H1 (cell line): Measurements from ENCODE around the gene UROS. TPM values are rescaled to one million over a fixed set of nuclear protein-coding genes. Genes with fewer than 3 reads are reported as not detected.

Source experiments
- CTCF ChIA-PET: fragments of 300-600 bp; sonication (Branson Sonifier 250); formaldehyde crosslinking; loops from one replicate; lab custom pipeline; 2021; ENCODE audit not compliant: partially characterized antibody; lab: Charles Lee
- POLR2A ChIA-PET: fragments of 300-600 bp; sonication (Branson Sonifier 250); formaldehyde crosslinking; loops from one replicate; lab custom pipeline; 2021; ENCODE audit warnings: inconsistent platforms; ENCODE audit not compliant: partially characterized antibody; lab: Charles Lee
- DNase-seq, 2 experiments: peaks; one replicate each; pipeline versions ENCODE4 v3.0.0 to v3.0.0-alpha.2; 2010 to 2022; ENCODE audit warnings: low spot score in 2 of 2, low read depth in 1 of 2, mixed read lengths in 1 of 2
- FAIRE-seq: peaks from 2 replicates; lab custom pipeline; 2011; peaks lifted over from hg19 to GRCh38; lab: Jason Lieb, UNC
- H2AFZ ChIP-seq: 2 replicates; pipeline ENCODE4 v1.8.1; 2012; ENCODE audit warnings: low read length, inconsistent platforms
- H2AK5ac ChIP-seq: 2 replicates; pipeline ENCODE4 v1.6.1; 2013; ENCODE audit warnings: low read depth, low read length
- H2BK120ac ChIP-seq: replicated peaks from 2 replicates; pipeline ENCODE3; 2013; ENCODE audit warnings: low read depth, low read length, inconsistent platforms
- H2BK12ac ChIP-seq: 2 replicates; pipeline ENCODE4 v1.6.1; 2013; ENCODE audit warnings: low read depth, low read length
- H2BK15ac ChIP-seq: 2 replicates; pipeline ENCODE4 v1.6.1; 2013; ENCODE audit warnings: low read length
- H2BK20ac ChIP-seq: 2 replicates; pipeline ENCODE4 v1.6.1; 2013; ENCODE audit warnings: low read length
- H2BK5ac ChIP-seq: 2 replicates; pipeline ENCODE4 v1.6.1; 2013; ENCODE audit warnings: low read depth, low read length
- H3K14ac ChIP-seq: 2 replicates; pipeline ENCODE4 v1.6.1; 2013; ENCODE audit warnings: inconsistent platforms; ENCODE audit not compliant: insufficient read length
- H3K18ac ChIP-seq: 2 replicates; pipeline ENCODE4 v1.6.1; 2013; ENCODE audit warnings: low read length; ENCODE audit errors: extremely low read depth
- H3K23ac ChIP-seq: 2 replicates; pipeline ENCODE4 v1.6.1; 2013; ENCODE audit warnings: inconsistent platforms; ENCODE audit not compliant: insufficient read length
- H3K23me2 ChIP-seq: 2 replicates; pipeline ENCODE4 v1.6.1; 2013; ENCODE audit warnings: low read depth, low read length
- H3K27ac ChIP-seq: 2 replicates; pipeline ENCODE4 v1.6.1; 2011; ENCODE audit warnings: low read depth, low read length, inconsistent platforms
- H3K27me3 ChIP-seq, 4 experiments: replicated peaks in 1 of 4; 1 replicate in 1 of 4; 2 replicates in 3 of 4; pipeline versions ENCODE4 v1.6.1 to v1.8.1; 2011 to 2013; ENCODE audit warnings: low read length in 3 of 4, mild to moderate bottlenecking in 3 of 4, inconsistent platforms in 2 of 4, mixed read lengths in 2 of 4, moderate library complexity in 1 of 4; ENCODE audit not compliant: control insufficient read depth in 3 of 4, insufficient read depth in 3 of 4; ENCODE audit errors: extremely low read depth in 1 of 4
- H3K36me3 ChIP-seq, 4 experiments: 2 replicates each; pipeline versions ENCODE4 v1.6.1 to v1.8.1; 2011 to 2013; ENCODE audit warnings: mild to moderate bottlenecking in 4 of 4, low read length in 3 of 4, moderate library complexity in 2 of 4, control low read depth in 1 of 4, inconsistent platforms in 1 of 4; ENCODE audit not compliant: insufficient read depth in 4 of 4, control insufficient read depth in 2 of 4
- H3K4ac ChIP-seq: replicated peaks from 2 replicates; pipeline ENCODE3; 2013; ENCODE audit warnings: low read length, low read depth, mixed read lengths, inconsistent platforms; ENCODE audit not compliant: insufficient read length
- H3K4me1 ChIP-seq, 4 experiments: replicated peaks in 1 of 4; 1 replicate in 1 of 4; 2 replicates in 3 of 4; pipeline versions ENCODE4 v1.6.1 to v1.8.1; 2011 to 2013; ENCODE audit warnings: low read length in 3 of 4, inconsistent platforms in 2 of 4, mixed read lengths in 1 of 4; ENCODE audit not compliant: insufficient read depth in 4 of 4, control insufficient read depth in 3 of 4
- H3K4me2 ChIP-seq, 2 experiments: 2 replicates each; pipeline versions ENCODE4 v1.6.1 to v1.8.1; 2011 to 2013; ENCODE audit warnings: low read depth in 2 of 2, low read length in 2 of 2, control low read depth in 1 of 2, inconsistent platforms in 1 of 2, mild to moderate bottlenecking in 1 of 2; ENCODE audit not compliant: insufficient read depth in 1 of 2
- H3K4me3 ChIP-seq, 4 experiments: fragments of 200-600, 300-600 bp in 1 of 4; sonication (generic), shearing (Covaris generic), sonication (Bioruptor Twin) in 1 of 4; 2 replicates each; pipeline versions ENCODE4 v1.5.1 to v1.8.1; 2011 to 2016; ENCODE audit warnings: low read length in 4 of 4, low read depth in 3 of 4, control low read depth in 2 of 4, inconsistent platforms in 2 of 4, mild to moderate bottlenecking in 2 of 4, mixed read lengths in 1 of 4, moderate library complexity in 1 of 4; ENCODE audit not compliant: insufficient read depth in 2 of 4; ENCODE audit errors: extremely low read depth in 1 of 4
- H3K56ac ChIP-seq: replicated peaks from 2 replicates; pipeline ENCODE3; 2013; ENCODE audit warnings: low read depth, mild to moderate bottlenecking, mixed read lengths, low read length, inconsistent platforms; ENCODE audit not compliant: insufficient read length
- H3K79me1 ChIP-seq: 2 replicates; pipeline ENCODE4 v1.6.1; 2013; ENCODE audit warnings: low read depth, low read length, control low read depth
- H3K79me2 ChIP-seq, 2 experiments: 2 replicates each; pipeline versions ENCODE4 v1.6.1 to v1.8.1; 2012 to 2013; ENCODE audit warnings: low read length in 2 of 2, mild to moderate bottlenecking in 2 of 2, inconsistent platforms in 1 of 2; ENCODE audit not compliant: insufficient read depth in 2 of 2, control insufficient read depth in 1 of 2
- H3K9ac ChIP-seq, 4 experiments: replicated peaks in 1 of 4; 1 replicate in 1 of 4; 2 replicates in 3 of 4; pipeline versions ENCODE4 v1.6.1 to v1.8.1; 2011 to 2013; ENCODE audit warnings: low read depth in 3 of 4, low read length in 3 of 4, control low read depth in 2 of 4, mild to moderate bottlenecking in 2 of 4, moderate library complexity in 2 of 4, inconsistent platforms in 1 of 4; ENCODE audit errors: extremely low read depth in 1 of 4
- H3K9me3 ChIP-seq, 2 experiments: 2 replicates each; pipeline versions ENCODE4 v1.6.1 to v1.8.1; 2012 to 2013; ENCODE audit warnings: mild to moderate bottlenecking in 2 of 2, moderate library complexity in 2 of 2, control low read depth in 1 of 2, inconsistent platforms in 1 of 2, low read depth in 1 of 2, low read length in 1 of 2, mixed read lengths in 1 of 2; ENCODE audit not compliant: insufficient read depth in 2 of 2
- H4K20me1 ChIP-seq, 2 experiments: replicated peaks in 1 of 2; 2 replicates each; pipeline versions ENCODE3 to v1.8.1; 2011 to 2013; ENCODE audit warnings: inconsistent platforms in 2 of 2, low read length in 2 of 2, mild to moderate bottlenecking in 1 of 2; ENCODE audit not compliant: insufficient read depth in 2 of 2, control insufficient read depth in 1 of 2
- H4K5ac ChIP-seq: 2 replicates; pipeline ENCODE4 v1.6.1; 2013; ENCODE audit warnings: low read length, low read depth, mixed read lengths, inconsistent platforms; ENCODE audit not compliant: insufficient read length
- H4K8ac ChIP-seq: 2 replicates; pipeline ENCODE4 v1.8.0; 2013; ENCODE audit warnings: mild to moderate bottlenecking, moderate library complexity, low read length, inconsistent platforms; ENCODE audit not compliant: insufficient read depth; ENCODE audit errors: extremely low read depth
- H4K91ac ChIP-seq: replicated peaks from 2 replicates; pipeline ENCODE3; 2013; ENCODE audit warnings: low read length, mixed read lengths, inconsistent platforms; ENCODE audit not compliant: insufficient read length
- EGR1 ChIP-seq: IDR thresholded peaks from 2 replicates; pipeline ENCODE4 v1.6.1; 2011; ENCODE audit warnings: low read depth, low read length, borderline replicate concordance
- MAFK ChIP-seq: IDR thresholded peaks from 2 replicates; pipeline ENCODE4 v1.6.1; 2012; ENCODE audit warnings: low read depth, mild to moderate bottlenecking, improper control_type of control experiment, low read length
- PHF8 ChIP-seq: fragments of 200-600 bp; sonication (generic); conservative IDR thresholded peaks from 2 replicates; pipeline ENCODE4 v1.7.1; 2012; ENCODE audit warnings: low read depth, mild to moderate bottlenecking, inconsistent platforms, low read length, moderate library complexity
- SIN3A ChIP-seq, 2 experiments: IDR thresholded peaks in 1 of 2; conservative IDR thresholded peaks in 1 of 2; 2 replicates each; pipeline ENCODE4 v1.6.1; 2011 to 2012; ENCODE audit warnings: low read length in 2 of 2, improper control_type of control experiment in 1 of 2, low read depth in 1 of 2, mild to moderate bottlenecking in 1 of 2
- WGBS, 2 experiments: shearing (Covaris generic) in 1 of 2; methylation state at CpG; one replicate each; pipeline versions ENCODE4 v1.1.6 to v1.1.7; 2013 to 2015; ENCODE audit warnings: low lambda C conversion rate in 2 of 2, mixed read lengths in 2 of 2, inconsistent platforms in 1 of 2, low coverage in 1 of 2, missing lambda C conversion rate in 1 of 2; ENCODE audit not compliant: insufficient replicate concordance in 2 of 2, insufficient coverage in 1 of 2, insufficient read length in 1 of 2; ENCODE audit errors: extremely low coverage in 1 of 2, missing lambda C conversion rate in 1 of 2; 5-methylcytosine and 5-hydroxymethylcytosine counted together
- polyA plus RNA-seq, 7 experiments: library from polyadenylated mRNA; depleted of rRNA in 3 of 7; stranded (reverse) in 5 of 7; unstranded in 2 of 7; fragments of >200 nt in 5 of 7; fragments of 200-250 nt in 2 of 7; gene quantifications; 1 replicate in 5 of 7; 2 replicates in 1 of 7; 4 replicates in 1 of 7; pipeline versions ENCODE4 v1.2.1 to v1.2.3, GENCODE V29; 2011 to 2013; ENCODE audit warnings: missing spikeins in 2 of 7, mixed read lengths in 2 of 7
- total RNA-seq: library from RNA; stranded (reverse); fragmentation: NEBNext Ultra II Directional; extraction: Animal tissue kit (Norgen Biotek cat#: 25700); gene quantifications from 2 replicates; pipeline ENCODE4 v1.2.1, GENCODE V29; 2021

UROS gene
- total and polyA plus RNA-seq, 2 of the 8 experiments (the other 6 are each of a cell fraction or from before 2014, with no cell fraction given) = 45.6 to 58.0 TPM

GRCh38 chr10:125843603-125844329 is 20.7 kb upstream of the UROS start:
- ChIA-PET CTCF (interaction anchor here (0.9 to 1.0 kb wide), 2 partner anchors 20 to 133 kb away, joined by 3 read pairs; no protein-coding TSS in a partner anchor), POLR2A (interaction anchor here (1.4 kb wide), 1 partner anchor 43 kb away, joined by 3 read pairs; no protein-coding TSS in a partner anchor)
- WGBS, 2 experiments = 95% methylated on average over 8 of the region's 9 CpGs; no CpG with 5 or more reads in 1 of the 2 experiments
- Histone ChIP-seq H4K20me1 (peaks cover 2 to 6% of the 10 kb centered on the region in 2 experiments), H3K27me3 (no peaks in the 10 kb centered on the region), H3K56ac (no peak overlapping the region), H4K91ac (no peak overlapping the region), H4K5ac (no peak overlapping the region), H3K23me2 (no peaks in the 10 kb centered on the region), H2BK15ac (no peak overlapping the region), H3K23ac (no peak overlapping the region), H2AFZ (no peak overlapping the region), H3K4me1 (no peaks in the 10 kb centered on the region), H2BK20ac (no peak overlapping the region), H3K4me2 (no peak overlapping the region), H2AK5ac (no peak overlapping the region), H3K79me1 (no peaks in the 10 kb centered on the region), H3K4me3 (no peak overlapping the region), H4K8ac (no peak overlapping the region), H3K36me3 (peaks cover 6 to 23% (median 10%) of the 10 kb centered on the region in 4 experiments), H2BK120ac (no peak overlapping the region), H3K14ac (no peak overlapping the region), H3K4ac (no peak overlapping the region), H2BK5ac (no peak overlapping the region), H3K9me3 (no peaks in the 10 kb centered on the region), H3K79me2 (no peaks in the 10 kb centered on the region), H3K18ac (no peak overlapping the region), H2BK12ac (no peak overlapping the region), H3K27ac (no peak overlapping the region), H3K9ac (no peak overlapping the region)
- TF ChIP-seq EGR1 = no peak
- no peak for TF ChIP-seq PHF8
- TF ChIP-seq MAFK = no peak
- TF ChIP-seq SIN3A (conservative IDR thresholded peaks at IDR 0.05 in 1 of 2, IDR thresholded peaks at IDR 0.05 in 1 of 2; ENCODE audit: low read depth in 1 of 2, low read length in 2 of 2) = no peak
- FAIRE-seq (no peak), DNase-seq (no peak)
